Panc1 (cell line): ENCODE data around the gene TOLLIP. TPM values are rescaled to one million over a fixed set of nuclear protein-coding genes. Genes with fewer than 3 reads are reported as not detected.

Source experiments
- ATAC-seq: fragments of 200-7000 bp; cut with Tn5 transposase; 2 replicates; pipeline ENCODE4 v1.9.1; 2020; ENCODE audit warnings: mild to moderate bottlenecking, moderate library complexity
- BruUV-seq: library from RNA; stranded (reverse); fragments of 400-500 nt; replicated peaks from 2 replicates; lab custom pipeline; 2021; lab: Mats Ljungman, UMichigan
- CTCF ChIA-PET: fragments of 300-600 bp; sonication (Branson Sonifier 250); formaldehyde crosslinking; loops from one replicate; lab custom pipeline; 2022; ENCODE audit warnings: antibody characterized with exemption; lab: Charles Lee
- POLR2A ChIA-PET: fragments of 300-600 bp; sonication (Branson Sonifier 250); formaldehyde crosslinking; loops from one replicate; lab custom pipeline; 2022; ENCODE audit warnings: antibody characterized with exemption; lab: Charles Lee
- DNase-seq: peaks from one replicate; pipeline ENCODE4 v3.0.0-alpha.2; 2010; ENCODE audit warnings: low read depth, low spot score
- H3K27ac ChIP-seq: 2 replicates; pipeline ENCODE4 v1.5.1; 2011; ENCODE audit warnings: mild to moderate bottlenecking, low read length, inconsistent platforms
- H3K27me3 ChIP-seq: fragments of 200-500 bp; sonication (Bioruptor generic); 2 replicates; pipeline ENCODE4 v1.6.0; 2014; ENCODE audit warnings: low read length, inconsistent platforms; ENCODE audit not compliant: control insufficient read depth, insufficient read depth
- H3K36me3 ChIP-seq: fragments of 200-500 bp; sonication (Bioruptor generic); 2 replicates; pipeline ENCODE4 v1.5.1; 2014; ENCODE audit warnings: inconsistent platforms, mild to moderate bottlenecking, low read length, moderate library complexity; ENCODE audit not compliant: control insufficient read depth, insufficient read depth
- H3K4me1 ChIP-seq: 2 replicates; pipeline ENCODE4 v1.5.1; 2011; ENCODE audit warnings: inconsistent platforms, mild to moderate bottlenecking, low read length, moderate library complexity; ENCODE audit not compliant: control insufficient read depth, insufficient read depth
- H3K4me3 ChIP-seq, 2 experiments: 2 replicates each; pipeline ENCODE4 v1.5.1; 2011 to 2012; ENCODE audit warnings: low read depth in 2 of 2, low read length in 2 of 2, mild to moderate bottlenecking in 2 of 2, inconsistent platforms in 1 of 2, moderate library complexity in 1 of 2
- H3K9me3 ChIP-seq: fragments of 200-500 bp; sonication (Bioruptor generic); 2 replicates; pipeline ENCODE4 v1.5.1; 2014; ENCODE audit warnings: low read depth, mild to moderate bottlenecking, inconsistent platforms, low read length, moderate library complexity; ENCODE audit not compliant: control insufficient read depth, insufficient read depth
- POLR2AphosphoS5 ChIP-seq: IDR thresholded peaks from 2 replicates; pipeline ENCODE4 v1.6.1; 2012; ENCODE audit warnings: mild to moderate bottlenecking, low read depth, low read length, moderate library complexity
- REST ChIP-seq, 2 experiments: IDR thresholded peaks; 2 replicates each; pipeline ENCODE4 v1.6.1; 2011 to 2012; ENCODE audit warnings: low read depth in 2 of 2, control low read depth in 1 of 2, low read length in 1 of 2, mild to moderate bottlenecking in 1 of 2, moderate library complexity in 1 of 2; ENCODE audit not compliant: insufficient read depth in 1 of 2
- SIN3A ChIP-seq: IDR thresholded peaks from 2 replicates; pipeline ENCODE4 v1.6.1; 2012; ENCODE audit warnings: low read depth, mild to moderate bottlenecking, low read length, moderate library complexity, borderline replicate concordance; ENCODE audit not compliant: insufficient read depth
- TCF7L2 ChIP-seq: IDR thresholded peaks from 2 replicates; pipeline ENCODE4 v1.6.1; 2011; ENCODE audit warnings: mild to moderate bottlenecking, low read depth, low read length, inconsistent platforms
- in situ Hi-C: cut with HindIII; loops from 2 replicates; pipeline ENCODE4 v1.10.0; 2016; ENCODE audit warnings: low sequenced_read_pairs, low pct_unique_long_range_greater_than_20kb
- intact Hi-C: fragments of 100-400 bp; cut with micrococcal nuclease; formaldehyde crosslinking; loops from one replicate; pipeline ENCODE4 v1.10.0; 2022; ENCODE audit not compliant: unreplicated experiment
- total RNA-seq: library from RNA; stranded (reverse); gene quantifications from one replicate; pipeline ENCODE4 v1.2.1, GENCODE V29; 2021; ENCODE audit not compliant: unreplicated experiment
- TF ChIP-seq, protein P1 (sequence below): fragments of 450-650 bp; IDR thresholded peaks from 2 replicates; pipeline ENCODE4 v1.5.1; 2017; ENCODE audit warnings: mild to moderate bottlenecking

The TOLLIP gene
- total RNA-seq, 1 experiment from 2014 or later, result 141 TPM

GRCh38 chr11:1295591-1295990 lies 13.8 kb downstream of the TOLLIP start:
- Histone ChIP-seq H3K4me1 (no peaks in the 10 kb centered on the region), H3K9me3 (no peaks in the 10 kb centered on the region), H3K27ac (no peak overlapping the region), H3K4me3 (no peak overlapping the region), H3K36me3 (no peaks in the 10 kb centered on the region; the same call in 1 of the 2 replicates), H3K27me3 (no peaks in the 10 kb centered on the region)
- intact Hi-C loops (no loop called here), in situ Hi-C loops (no loop called here)
- ChIA-PET CTCF (no interaction called here), POLR2A (no interaction called here)
- TF ChIP-seq, protein P1, sequence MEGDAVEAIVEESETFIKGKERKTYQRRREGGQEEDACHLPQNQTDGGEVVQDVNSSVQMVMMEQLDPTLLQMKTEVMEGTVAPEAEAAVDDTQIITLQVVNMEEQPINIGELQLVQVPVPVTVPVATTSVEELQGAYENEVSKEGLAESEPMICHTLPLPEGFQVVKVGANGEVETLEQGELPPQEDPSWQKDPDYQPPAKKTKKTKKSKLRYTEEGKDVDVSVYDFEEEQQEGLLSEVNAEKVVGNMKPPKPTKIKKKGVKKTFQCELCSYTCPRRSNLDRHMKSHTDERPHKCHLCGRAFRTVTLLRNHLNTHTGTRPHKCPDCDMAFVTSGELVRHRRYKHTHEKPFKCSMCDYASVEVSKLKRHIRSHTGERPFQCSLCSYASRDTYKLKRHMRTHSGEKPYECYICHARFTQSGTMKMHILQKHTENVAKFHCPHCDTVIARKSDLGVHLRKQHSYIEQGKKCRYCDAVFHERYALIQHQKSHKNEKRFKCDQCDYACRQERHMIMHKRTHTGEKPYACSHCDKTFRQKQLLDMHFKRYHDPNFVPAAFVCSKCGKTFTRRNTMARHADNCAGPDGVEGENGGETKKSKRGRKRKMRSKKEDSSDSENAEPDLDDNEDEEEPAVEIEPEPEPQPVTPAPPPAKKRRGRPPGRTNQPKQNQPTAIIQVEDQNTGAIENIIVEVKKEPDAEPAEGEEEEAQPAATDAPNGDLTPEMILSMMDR, result no peak
- TF ChIP-seq SIN3A (no peak), TCF7L2 (no peak), POLR2AphosphoS5 (no peak), REST (IDR thresholded peaks at IDR 0.05; ENCODE audit: insufficient read depth in 1 of 2, low read depth in 2 of 2, low read length in 1 of 2) (no peak)
- no TSS peak for BruUV-seq
- DNase-seq (no peak), ATAC-seq (no peak)

- H3K4me1 ChIP-seq, result no peaks in the 10 kb centered on the region
- intact Hi-C loops, result no loop called here
- H3K36me3 ChIP-seq, result peaks cover 2% of the 10 kb centered on the region; the same call in 1 of the 2 replicates
- in situ Hi-C loops, result no loop called here
- no peak overlapping the region for H3K27ac ChIP-seq
- no TSS peak for BruUV-seq
- no peak for TF ChIP-seq REST (IDR thresholded peaks at IDR 0.05; ENCODE audit: insufficient read depth in 1 of 2, low read depth in 2 of 2, low read length in 1 of 2)
- TF ChIP-seq TCF7L2, result no peak
- TF ChIP-seq SIN3A, result no peak
- TF ChIP-seq, protein P1, result no peak
- no peak for TF ChIP-seq POLR2AphosphoS5
- H3K9me3 ChIP-seq, result no peaks in the 10 kb centered on the region
- ATAC-seq, result no peak
- ChIA-PET CTCF (no interaction called here), POLR2A (no interaction called here)
- H3K4me3 ChIP-seq, result no peak overlapping the region
- no peak for DNase-seq
- H3K27me3 ChIP-seq, result no peaks in the 10 kb centered on the region
Measured at GRCh38 chr11:1295086-1295485, 14.3 kb downstream of the TOLLIP start.
